Neural progenitor cell (in vitro differentiated cells): ENCODE measurements around the gene CCNI2. TPM values are rescaled to one million over a fixed set of nuclear protein-coding genes. Genes with fewer than 3 reads are reported as not detected.

Source experiments
- DNase-seq: peaks from one replicate; pipeline ENCODE4 v3.0.0-alpha.2; 2016; ENCODE audit warnings: low spot score
- H2AFZ ChIP-seq: fragments of 200-600 bp; sonication (generic); replicated peaks from 2 replicates; pipeline ENCODE4 v1.6.1; 2016; ENCODE audit warnings: antibody characterized with exemption
- H3F3A ChIP-seq: fragments of 200-600 bp; sonication (generic); 2 replicates; pipeline ENCODE4 v1.6.1; 2016; ENCODE audit warnings: antibody characterized with exemption, low read depth
- H3K27ac ChIP-seq: fragments of 200-600 bp; sonication (generic); 2 replicates; pipeline ENCODE4 v1.5.1; 2016; ENCODE audit warnings: mild to moderate bottlenecking
- H3K27me3 ChIP-seq: fragments of 200-600 bp; sonication (generic); 2 replicates; pipeline ENCODE4 v1.6.1; 2016; ENCODE audit warnings: mild to moderate bottlenecking, moderate library complexity
- H3K36me3 ChIP-seq: fragments of 200-600 bp; sonication (generic); 2 replicates; pipeline ENCODE4 v1.5.1; 2016
- H3K4me1 ChIP-seq: fragments of 200-600 bp; sonication (generic); 2 replicates; pipeline ENCODE4 v1.6.1; 2016; ENCODE audit warnings: mixed run types
- H3K4me2 ChIP-seq: fragments of 200-600 bp; sonication (generic); 2 replicates; pipeline ENCODE4 v1.6.1; 2016
- H3K4me3 ChIP-seq: fragments of 200-600 bp; sonication (generic); 2 replicates; pipeline ENCODE4 v1.5.1; 2016
- H3K79me2 ChIP-seq: fragments of 200-600 bp; sonication (generic); 2 replicates; pipeline ENCODE4 v1.6.1; 2016; ENCODE audit warnings: low read depth
- H3K9ac ChIP-seq: fragments of 200-600 bp; sonication (generic); 2 replicates; pipeline ENCODE4 v1.6.1; 2016
- H3K9me3 ChIP-seq: fragments of 200-600 bp; sonication (generic); 2 replicates; pipeline ENCODE4 v1.5.1; 2016; ENCODE audit warnings: low read depth
- H4K20me1 ChIP-seq: fragments of 200-600 bp; sonication (generic); 2 replicates; pipeline ENCODE4 v1.6.1; 2016; ENCODE audit warnings: low read depth
- H3K27ac Mint-ChIP-seq: 3 replicates; pipeline ENCODE4 v1.8.0; 2021; ENCODE audit warnings: mixed read lengths
- H3K27me3 Mint-ChIP-seq: 2 replicates; pipeline ENCODE4 v1.8.0; 2022; ENCODE audit warnings: low read depth, mild to moderate bottlenecking, inconsistent platforms, moderate library complexity, mixed read lengths; ENCODE audit not compliant: insufficient read depth
- H3K36me3 Mint-ChIP-seq: 3 replicates; pipeline ENCODE4 v1.8.0; 2021; ENCODE audit warnings: mixed read lengths
- H3K4me1 Mint-ChIP-seq: 3 replicates; pipeline ENCODE4 v1.8.0; 2021; ENCODE audit warnings: mixed read lengths
- H3K4me3 Mint-ChIP-seq: 3 replicates; pipeline ENCODE4 v1.8.0; 2021; ENCODE audit warnings: mild to moderate bottlenecking, moderate library complexity, mixed read lengths
- H3K9me3 Mint-ChIP-seq: 3 replicates; pipeline ENCODE4 v1.8.0; 2020; ENCODE audit warnings: mixed read lengths
- EZH2 ChIP-seq: fragments of 200-600 bp; sonication (generic); IDR thresholded peaks from 2 replicates; pipeline ENCODE4 v1.6.1; 2017; ENCODE audit warnings: antibody characterized with exemption, mild to moderate bottlenecking, moderate library complexity
- EZH2phosphoT487 ChIP-seq: fragments of 200-600 bp; sonication (generic); IDR thresholded peaks from 2 replicates; pipeline ENCODE4 v1.6.1; 2017; ENCODE audit warnings: antibody characterized with exemption
- total RNA-seq: library from RNA; depleted of rRNA; stranded (reverse); fragments of >200 nt; gene quantifications from 2 replicates; pipeline ENCODE4 v1.2.3, GENCODE V29; 2015; ENCODE audit warnings: low replicate concordance
- TF ChIP-seq, protein P1 (sequence below): fragments of 200-600 bp; sonication (generic); IDR thresholded peaks from 2 replicates; pipeline ENCODE4 v1.5.1; 2017; ENCODE audit warnings: antibody characterized with exemption, mild to moderate bottlenecking

CCNI2 gene
- total RNA-seq, 1 donor from 2014 or later: not detected

DNA sequence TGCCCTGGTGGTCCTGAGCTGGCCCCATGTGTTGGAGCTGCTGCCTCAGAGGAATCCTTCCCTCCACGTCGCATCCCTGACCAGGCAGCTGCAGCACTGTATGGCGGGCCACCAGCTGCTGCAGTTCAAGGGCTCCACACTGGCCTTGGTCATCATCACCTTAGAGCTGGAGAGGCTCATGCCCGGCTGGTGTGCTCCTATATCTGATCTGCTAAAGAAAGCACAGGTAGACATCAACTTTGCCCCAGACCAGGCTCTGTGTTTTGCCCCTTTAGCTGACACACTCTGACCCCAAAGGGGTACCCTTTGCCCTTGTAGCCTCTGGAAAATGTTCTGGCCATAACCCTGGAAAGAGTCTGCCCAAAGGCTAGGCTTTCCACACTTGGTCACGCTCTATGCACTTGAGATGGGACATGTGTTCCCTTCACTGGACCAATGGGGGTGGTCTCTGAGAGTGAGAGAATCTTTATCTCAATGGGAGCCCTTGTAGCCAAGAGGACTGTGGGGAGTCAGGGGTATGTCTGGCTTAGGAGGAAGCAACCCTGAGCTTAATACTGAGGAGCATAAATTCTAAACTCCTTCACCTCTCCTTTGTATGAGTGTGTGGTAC, 4.8 kb downstream of the CCNI2 start:
- no peaks in the 10 kb centered on the region for H3K9me3 ChIP-seq
- H3K4me3 ChIP-seq: no peak overlapping the region
- H3K4me3 Mint-ChIP-seq: no peak overlapping the region
- no peak overlapping the region for H3K27ac ChIP-seq
- H3K27ac Mint-ChIP-seq: no peak overlapping the region
- peaks cover 22% of the 10 kb centered on the region for H3K4me1 Mint-ChIP-seq
- H3K9me3 Mint-ChIP-seq: peaks cover 2% of the 10 kb centered on the region
- peaks cover 27% of the 10 kb centered on the region for H3K4me1 ChIP-seq
- H3K9ac ChIP-seq: no peak overlapping the region
- no peaks in the 10 kb centered on the region for H4K20me1 ChIP-seq
- no peak overlapping the region for H2AFZ ChIP-seq
- H3K27me3 Mint-ChIP-seq: peaks cover 31% of the 10 kb centered on the region
- H3K36me3 Mint-ChIP-seq: peaks cover under 1% of the 10 kb centered on the region
- no peaks in the 10 kb centered on the region for H3K79me2 ChIP-seq
- H3K36me3 ChIP-seq: no peaks in the 10 kb centered on the region
- H3K4me2 ChIP-seq: no peak overlapping the region
- TF ChIP-seq EZH2phosphoT487 (no peak), EZH2 (no peak)
- TF ChIP-seq, protein P1, sequence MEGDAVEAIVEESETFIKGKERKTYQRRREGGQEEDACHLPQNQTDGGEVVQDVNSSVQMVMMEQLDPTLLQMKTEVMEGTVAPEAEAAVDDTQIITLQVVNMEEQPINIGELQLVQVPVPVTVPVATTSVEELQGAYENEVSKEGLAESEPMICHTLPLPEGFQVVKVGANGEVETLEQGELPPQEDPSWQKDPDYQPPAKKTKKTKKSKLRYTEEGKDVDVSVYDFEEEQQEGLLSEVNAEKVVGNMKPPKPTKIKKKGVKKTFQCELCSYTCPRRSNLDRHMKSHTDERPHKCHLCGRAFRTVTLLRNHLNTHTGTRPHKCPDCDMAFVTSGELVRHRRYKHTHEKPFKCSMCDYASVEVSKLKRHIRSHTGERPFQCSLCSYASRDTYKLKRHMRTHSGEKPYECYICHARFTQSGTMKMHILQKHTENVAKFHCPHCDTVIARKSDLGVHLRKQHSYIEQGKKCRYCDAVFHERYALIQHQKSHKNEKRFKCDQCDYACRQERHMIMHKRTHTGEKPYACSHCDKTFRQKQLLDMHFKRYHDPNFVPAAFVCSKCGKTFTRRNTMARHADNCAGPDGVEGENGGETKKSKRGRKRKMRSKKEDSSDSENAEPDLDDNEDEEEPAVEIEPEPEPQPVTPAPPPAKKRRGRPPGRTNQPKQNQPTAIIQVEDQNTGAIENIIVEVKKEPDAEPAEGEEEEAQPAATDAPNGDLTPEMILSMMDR: no peak
- H3K27me3 ChIP-seq: peaks cover 54% of the 10 kb centered on the region
- peaks cover 32% of the 10 kb centered on the region for H3F3A ChIP-seq
- DNase-seq: no peak

DNA sequence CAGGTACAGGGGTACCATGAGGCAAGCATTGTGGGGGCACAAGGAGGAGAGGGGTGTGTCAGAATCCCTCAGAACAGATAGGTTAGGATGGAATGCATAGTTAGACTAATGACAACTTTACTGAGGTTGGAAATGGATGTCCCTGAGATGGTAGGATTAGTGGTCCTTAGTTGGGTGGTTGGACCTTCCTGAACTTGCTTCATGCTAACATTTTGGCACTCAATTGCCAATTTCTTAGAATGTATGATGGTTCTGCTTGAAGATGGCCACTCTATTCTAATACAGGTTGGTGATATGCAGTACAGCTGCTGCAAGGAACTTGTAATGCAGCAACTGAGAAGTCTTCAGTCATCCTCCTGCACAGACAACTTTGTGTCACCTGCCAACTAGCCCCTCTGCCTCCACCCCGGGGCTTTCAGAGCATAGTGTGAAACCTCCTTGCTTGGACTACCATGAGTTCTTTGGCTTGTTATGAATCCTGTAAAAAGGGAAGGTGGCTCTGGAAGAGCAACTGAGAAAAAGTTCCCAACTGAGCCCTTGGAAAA, 5.4 kb downstream of the CCNI2 start:
- H3K9me3 ChIP-seq: no peaks in the 10 kb centered on the region
- no peaks in the 10 kb centered on the region for H4K20me1 ChIP-seq
- no peak overlapping the region for H3K27ac Mint-ChIP-seq
- peaks cover 27% of the 10 kb centered on the region for H3K4me1 ChIP-seq
- H3K4me3 ChIP-seq: no peak overlapping the region
- H3K4me2 ChIP-seq: no peak overlapping the region
- H3K27me3 ChIP-seq: peaks cover 48% of the 10 kb centered on the region
- DNase-seq: no peak
- no peak overlapping the region for H3K9ac ChIP-seq
- no peak overlapping the region for H3K4me3 Mint-ChIP-seq
- TF ChIP-seq, protein P1: no peak
- no peak for TF ChIP-seq EZH2phosphoT487
- TF ChIP-seq EZH2: no peak
- H3K36me3 ChIP-seq: no peaks in the 10 kb centered on the region
- H2AFZ ChIP-seq: no peak overlapping the region
- no peak overlapping the region for H3K27ac ChIP-seq
- H3F3A ChIP-seq: peaks cover 31% of the 10 kb centered on the region
- H3K79me2 ChIP-seq: no peaks in the 10 kb centered on the region
- H3K27me3 Mint-ChIP-seq: peaks cover 31% of the 10 kb centered on the region
- H3K9me3 Mint-ChIP-seq: peaks cover 2% of the 10 kb centered on the region
- H3K4me1 Mint-ChIP-seq: peaks cover 22% of the 10 kb centered on the region
- peaks cover 2% of the 10 kb centered on the region for H3K36me3 Mint-ChIP-seq

GRCh38 chr5:132753135-132753987, 6.1 kb downstream of the CCNI2 start:
- peak; percentile 79 for DNase-seq
- Mint-ChIP-seq H3K27me3 (peaks cover 26% of the 10 kb centered on the region), H3K9me3 (peaks cover under 1% of the 10 kb centered on the region), H3K4me3 (no peak overlapping the region), H3K4me1 (peaks cover 22% of the 10 kb centered on the region), H3K36me3 (peaks cover 2% of the 10 kb centered on the region), H3K27ac (peak overlapping the region; percentile 38)
- Histone ChIP-seq H3K4me3 (no peak overlapping the region), H3F3A (peaks cover 24% of the 10 kb centered on the region), H3K27ac (no peak overlapping the region), H3K9me3 (no peaks in the 10 kb centered on the region), H3K9ac (no peak overlapping the region), H3K27me3 (peaks cover 41% of the 10 kb centered on the region), H3K36me3 (no peaks in the 10 kb centered on the region), H3K4me2 (peak overlapping the region; percentile 28), H3K4me1 (peaks cover 27% of the 10 kb centered on the region), H4K20me1 (no peaks in the 10 kb centered on the region), H2AFZ (no peak overlapping the region), H3K79me2 (no peaks in the 10 kb centered on the region)
- TF ChIP-seq EZH2: no peak
- TF ChIP-seq, protein P1: peak; percentile 21
